Parathyroid adenoma (tissue), 2 donors: Measurements from ENCODE around the gene NAA40.
A peak's percentile ranks its signal among the peaks of the same experiment; 100 is the strongest.

Source experiments
- H2AFZ ChIP-seq: fragments of 300-600 bp; sonication (generic); one replicate; pipeline ENCODE4 v1.7.0; 2017; ENCODE audit warnings: antibody characterized with exemption, mild to moderate bottlenecking
- H3K27ac ChIP-seq: fragments of 300-600 bp; sonication (generic); one replicate; pipeline ENCODE4 v1.7.0; 2017
- H3K27me3 ChIP-seq: fragments of 300-600 bp; sonication (generic); one replicate; pipeline ENCODE4 v1.7.0; 2017; ENCODE audit warnings: low read length; ENCODE audit not compliant: control insufficient read depth, insufficient read depth
- H3K36me3 ChIP-seq: fragments of 300-600 bp; sonication (generic); one replicate; pipeline ENCODE4 v1.7.0; 2017; ENCODE audit warnings: low read length; ENCODE audit not compliant: control insufficient read depth, insufficient read depth
- H3K4me1 ChIP-seq: fragments of 300-600 bp; sonication (generic); one replicate; pipeline ENCODE4 v1.7.0; 2017; ENCODE audit warnings: control low read depth
- H3K4me2 ChIP-seq: fragments of 300-600 bp; sonication (generic); one replicate; pipeline ENCODE4 v1.7.0; 2017; ENCODE audit warnings: low read length
- H3K4me3 ChIP-seq: fragments of 300-600 bp; sonication (generic); one replicate; pipeline ENCODE4 v1.7.0; 2017; ENCODE audit warnings: low read depth, low read length
- H3K79me2 ChIP-seq: fragments of 300-600 bp; sonication (generic); one replicate; pipeline ENCODE4 v1.7.0; 2017; ENCODE audit warnings: control low read depth
- H3K9ac ChIP-seq: fragments of 300-600 bp; sonication (generic); one replicate; pipeline ENCODE4 v1.7.0; 2017; ENCODE audit warnings: mild to moderate bottlenecking
- H3K9me3 ChIP-seq: fragments of 300-600 bp; sonication (generic); one replicate; pipeline ENCODE4 v1.7.0; 2017; ENCODE audit warnings: low read length; ENCODE audit not compliant: control insufficient read depth
- TF ChIP-seq, protein P1 (sequence below): fragments of 300-600 bp; sonication (generic); IDR thresholded peaks from one replicate; pipeline ENCODE4 v1.7.0; 2017; ENCODE audit warnings: antibody characterized with exemption, mild to moderate bottlenecking
- donor health status: primary hyperparathyroidism.

NAA40 gene

DNA sequence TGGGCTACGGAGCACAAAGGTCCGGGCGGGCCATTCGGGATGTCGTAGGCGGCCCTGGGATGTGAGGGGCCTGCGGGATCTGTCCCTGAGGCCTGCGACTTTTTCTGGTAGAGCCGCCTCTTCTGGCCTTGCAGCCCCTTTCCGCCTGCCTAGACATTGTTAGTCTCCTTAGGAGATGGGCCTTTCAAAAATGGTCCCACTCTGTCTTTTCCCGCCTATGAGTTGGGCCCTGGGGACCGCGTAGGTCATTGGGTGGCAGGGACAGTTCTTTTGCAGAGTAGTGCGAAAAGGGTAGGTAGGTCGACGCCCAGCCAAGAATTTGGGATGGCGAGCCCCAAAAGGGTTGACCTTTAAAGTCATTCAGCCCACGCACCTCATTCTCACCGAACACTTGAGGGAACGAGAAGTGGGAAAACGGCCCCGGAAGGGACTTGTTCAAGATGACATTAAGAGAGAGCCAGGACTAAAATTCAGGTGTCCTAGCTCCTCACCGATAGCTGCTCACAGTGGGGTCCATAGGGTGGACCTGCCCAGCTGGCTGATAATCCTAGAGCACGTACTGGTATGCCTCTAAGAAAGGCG lies 48.2 kb downstream of the NAA40 start:
- Histone ChIP-seq H3K4me3 (peak overlapping the region; percentile 75), H3K27ac (no peak overlapping the region), H2AFZ (peak overlapping the region; percentile 76), H3K4me2 (peak overlapping the region; percentile 86), H3K9me3 (no peaks in the 10 kb centered on the region), H3K9ac (no peak overlapping the region), H3K4me1 (no peaks in the 10 kb centered on the region), H3K79me2 (peaks cover 16% of the 10 kb centered on the region), H3K36me3 (no peaks in the 10 kb centered on the region), H3K27me3 (no peaks in the 10 kb centered on the region)
- TF ChIP-seq, protein P1, sequence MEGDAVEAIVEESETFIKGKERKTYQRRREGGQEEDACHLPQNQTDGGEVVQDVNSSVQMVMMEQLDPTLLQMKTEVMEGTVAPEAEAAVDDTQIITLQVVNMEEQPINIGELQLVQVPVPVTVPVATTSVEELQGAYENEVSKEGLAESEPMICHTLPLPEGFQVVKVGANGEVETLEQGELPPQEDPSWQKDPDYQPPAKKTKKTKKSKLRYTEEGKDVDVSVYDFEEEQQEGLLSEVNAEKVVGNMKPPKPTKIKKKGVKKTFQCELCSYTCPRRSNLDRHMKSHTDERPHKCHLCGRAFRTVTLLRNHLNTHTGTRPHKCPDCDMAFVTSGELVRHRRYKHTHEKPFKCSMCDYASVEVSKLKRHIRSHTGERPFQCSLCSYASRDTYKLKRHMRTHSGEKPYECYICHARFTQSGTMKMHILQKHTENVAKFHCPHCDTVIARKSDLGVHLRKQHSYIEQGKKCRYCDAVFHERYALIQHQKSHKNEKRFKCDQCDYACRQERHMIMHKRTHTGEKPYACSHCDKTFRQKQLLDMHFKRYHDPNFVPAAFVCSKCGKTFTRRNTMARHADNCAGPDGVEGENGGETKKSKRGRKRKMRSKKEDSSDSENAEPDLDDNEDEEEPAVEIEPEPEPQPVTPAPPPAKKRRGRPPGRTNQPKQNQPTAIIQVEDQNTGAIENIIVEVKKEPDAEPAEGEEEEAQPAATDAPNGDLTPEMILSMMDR = no peak

- Histone ChIP-seq H3K27ac (no peak overlapping the region), H3K36me3 (no peaks in the 10 kb centered on the region), H3K79me2 (peaks cover 11% of the 10 kb centered on the region), H3K4me1 (no peaks in the 10 kb centered on the region), H3K27me3 (no peaks in the 10 kb centered on the region), H3K4me2 (no peak overlapping the region), H3K4me3 (no peak overlapping the region), H3K9me3 (no peaks in the 10 kb centered on the region), H3K9ac (no peak overlapping the region), H2AFZ (no peak overlapping the region)
- TF ChIP-seq, protein P1 = no peak
These were observed 52.8 kb downstream of the NAA40 start for GRCh38 chr11:63991558-63991957.

DNA sequence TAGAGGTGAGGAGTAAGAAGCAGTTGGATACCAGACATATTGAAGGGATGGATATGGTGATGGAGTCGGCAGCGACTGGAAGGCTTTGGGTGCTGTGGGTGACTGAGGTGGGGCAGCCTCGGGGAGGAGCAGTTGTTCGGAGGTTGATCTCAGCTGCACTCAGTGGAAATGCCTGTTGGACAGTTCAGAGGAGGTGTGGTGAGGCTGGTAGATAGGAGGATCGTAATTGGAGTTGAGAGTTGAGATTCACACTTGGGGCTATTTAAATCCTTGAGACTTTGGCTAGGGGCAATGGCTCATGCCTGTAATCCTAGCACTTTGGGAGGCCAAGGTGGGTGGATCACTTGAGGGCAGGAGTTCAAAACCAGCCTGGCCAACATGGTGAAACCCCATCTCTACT lies 54.3 kb downstream of the NAA40 start:
- Histone ChIP-seq H3K4me1 (no peaks in the 10 kb centered on the region), H3K4me3 (no peak overlapping the region)

DNA sequence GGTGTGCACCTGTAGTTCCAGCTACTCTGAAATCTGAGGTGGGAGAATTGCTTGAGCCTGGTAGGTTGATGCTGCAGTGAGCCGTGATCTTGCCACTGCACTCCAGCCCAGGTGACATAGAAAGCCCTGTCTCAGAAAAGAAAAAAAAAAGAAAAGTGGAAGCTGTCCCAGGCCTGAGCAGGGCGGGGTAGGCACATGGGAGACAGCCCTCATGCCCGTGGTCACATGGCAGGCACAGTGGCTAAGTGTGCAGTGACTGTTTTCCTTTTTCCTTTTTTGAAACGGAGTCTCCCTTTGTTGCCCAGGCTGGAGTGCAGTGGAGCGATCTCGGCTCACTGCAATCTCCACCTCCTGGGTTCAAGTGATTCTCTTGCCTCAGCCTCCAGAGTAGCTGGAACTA lies 55.2 kb downstream of the NAA40 start:
- Histone ChIP-seq H3K79me2 (no peaks in the 10 kb centered on the region), H3K9ac (no peak overlapping the region), H2AFZ (no peak overlapping the region), H3K36me3 (no peaks in the 10 kb centered on the region), H3K27me3 (no peaks in the 10 kb centered on the region), H3K4me3 (no peak overlapping the region), H3K27ac (no peak overlapping the region), H3K4me1 (no peaks in the 10 kb centered on the region), H3K4me2 (no peak overlapping the region), H3K9me3 (no peaks in the 10 kb centered on the region)
- TF ChIP-seq, protein P1 = no peak

More for the DNA sequence above, 54.3 kb downstream of the NAA40 start:
- TF ChIP-seq, protein P1 = no peak
- no peak overlapping the region for H3K4me2 ChIP-seq
- H3K79me2 ChIP-seq = no peaks in the 10 kb centered on the region
- H3K36me3 ChIP-seq = no peaks in the 10 kb centered on the region
- H3K9me3 ChIP-seq = no peaks in the 10 kb centered on the region
- H3K27me3 ChIP-seq = no peaks in the 10 kb centered on the region
- no peak overlapping the region for H3K9ac ChIP-seq
- H2AFZ ChIP-seq = no peak overlapping the region
- no peak overlapping the region for H3K27ac ChIP-seq

DNA sequence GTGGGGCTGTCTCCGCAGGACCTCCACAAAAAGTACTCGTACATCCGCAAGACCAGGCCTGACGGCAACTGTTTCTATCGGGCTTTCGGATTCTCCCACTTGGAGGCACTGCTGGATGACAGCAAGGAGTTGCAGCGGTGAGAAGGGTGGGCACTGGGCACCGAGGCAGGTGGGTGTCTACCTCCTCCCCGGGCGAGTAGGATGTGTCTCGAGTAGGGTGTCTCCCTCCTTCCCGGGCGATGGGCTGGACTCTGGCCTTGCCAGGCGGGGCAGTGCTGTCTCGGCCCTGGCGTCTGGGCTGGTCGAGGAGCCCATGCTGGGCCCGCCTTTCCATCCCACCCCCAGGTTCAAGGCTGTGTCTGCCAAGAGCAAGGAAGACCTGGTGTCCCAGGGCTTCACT lies 57.7 kb downstream of the NAA40 start:
- Histone ChIP-seq H3K4me3 (no peak overlapping the region), H3K9ac (no peak overlapping the region), H3K36me3 (no peaks in the 10 kb centered on the region), H2AFZ (no peak overlapping the region), H3K4me2 (no peak overlapping the region), H3K27ac (no peak overlapping the region), H3K79me2 (no peaks in the 10 kb centered on the region), H3K4me1 (no peaks in the 10 kb centered on the region), H3K27me3 (no peaks in the 10 kb centered on the region), H3K9me3 (no peaks in the 10 kb centered on the region)
- TF ChIP-seq, protein P1 = no peak
